Body of pancreas (tissue), 4 donors: ENCODE results near the gene IGFBP7. TPM values are rescaled to one million over a fixed set of nuclear protein-coding genes. Genes with fewer than 3 reads are reported as not detected.

Experiments used
- ATAC-seq: fragments of 150-250 bp; one replicate; pipeline ENCODE4 v1.9.1; 2016
- DNase-seq, 4 donors: peaks; one replicate each; pipeline ENCODE4 v3.0.0-alpha.2; 2019
- H3K27ac ChIP-seq, 4 donors: fragments of 200-600 bp; sonication (generic); 1 replicate in 3 of 4; 2 replicates in 1 of 4; pipeline versions ENCODE4 v1.5.1 to v1.6.1; 2016 to 2019; ENCODE audit warnings: mild to moderate bottlenecking in 1 of 4, mixed read lengths in 1 of 4, moderate library complexity in 1 of 4
- H3K27me3 ChIP-seq, 2 donors: fragments of 200-600 bp; sonication (generic); one replicate each; pipeline ENCODE4 v1.6.0; 2016; ENCODE audit warnings: mild to moderate bottlenecking in 1 of 2
- H3K36me3 ChIP-seq, 2 donors: fragments of 200-600 bp; sonication (generic); replicated peaks in 1 of 2; 2 replicates each; pipeline ENCODE4 v1.5.1; 2016; ENCODE audit warnings: low read depth in 2 of 2; ENCODE audit not compliant: insufficient read depth in 1 of 2
- H3K4me1 ChIP-seq: fragments of 200-600 bp; sonication (generic); one replicate; pipeline ENCODE4 v1.6.0; 2016
- H3K4me3 ChIP-seq, 2 donors: fragments of 200-600 bp; sonication (generic); 1 replicate in 1 of 2; 2 replicates in 1 of 2; pipeline ENCODE4 v1.5.1; 2016 to 2019
- H3K9me3 ChIP-seq, 3 donors: fragments of 200-600 bp; sonication (generic); 1 replicate in 2 of 3; 2 replicates in 1 of 3; pipeline ENCODE4 v1.5.1; 2016
- CTCF ChIP-seq, 7 experiments: fragments of 450-650 bp in 4 of 7; fragments of 200-600 bp in 3 of 7; sonication (generic) in 3 of 7; IDR thresholded peaks; one replicate each; pipeline ENCODE4 v1.5.1; 2016 to 2019; ENCODE audit warnings: antibody characterized with exemption in 7 of 7
- POLR2A ChIP-seq, 3 donors: fragments of 450-650 bp; IDR thresholded peaks; one replicate each; pipeline ENCODE4 v1.6.1; 2016; ENCODE audit warnings: antibody characterized with exemption in 3 of 3, mild to moderate bottlenecking in 2 of 3
- WGBS, 2 donors: methylation state at CpG; one replicate each; pipeline ENCODE4 v1.1.5; 2017; 5-methylcytosine and 5-hydroxymethylcytosine counted together
- intact Hi-C: fragments of 100-400 bp; cut with DNase I; formaldehyde crosslinking; loops from one replicate; pipeline ENCODE4 v1.15.1; 2023
- total RNA-seq, 2 donors: library from RNA; depleted of rRNA; stranded (reverse); fragments of >200 nt; gene quantifications; one replicate each; pipeline ENCODE4 v1.1.0, GENCODE V29; 2016

The IGFBP7 gene
- total RNA-seq, 2 donors from 2014 or later = 758 to 1,249 TPM

GRCh38 chr4:57098941-57099340 lies 11.2 kb downstream of the IGFBP7 start:
- ATAC-seq = no peak
- H3K4me3 ChIP-seq = no peak overlapping the region

GRCh38 chr4:57098415-57098814 lies 11.8 kb downstream of the IGFBP7 start:
- intact Hi-C loops = no loop called here
- DNase-seq = no peak
- no peaks in the 10 kb centered on the region for H3K9me3 ChIP-seq
- H3K4me3 ChIP-seq = no peak overlapping the region
- H3K27me3 ChIP-seq = no peaks in the 10 kb centered on the region
- no peak for ATAC-seq
- no peak for TF ChIP-seq POLR2A (IDR thresholded peaks at IDR 0.05)
- no peak for TF ChIP-seq CTCF (IDR thresholded peaks at IDR 0.05)
- H3K36me3 ChIP-seq = no peaks in the 10 kb centered on the region
- WGBS, 2 donors = 40 to 51% methylated on average over 5 of the region's 5 CpGs
- no peak overlapping the region for H3K27ac ChIP-seq
- H3K4me1 ChIP-seq = peaks cover 33% of the 10 kb centered on the region

More at GRCh38 chr4:57098941-57099340, 11.2 kb downstream of the IGFBP7 start:
- Histone ChIP-seq H3K9me3 (no peaks in the 10 kb centered on the region), H3K4me1 (peaks cover 33% of the 10 kb centered on the region), H3K27me3 (no peaks in the 10 kb centered on the region), H3K36me3 (no peaks in the 10 kb centered on the region), H3K27ac (peak overlapping the region in 1 of 4 donors; percentile 6)
- no peak for DNase-seq
- intact Hi-C loops = no loop called here
- no peak for TF ChIP-seq POLR2A (IDR thresholded peaks at IDR 0.05)
- no peak for TF ChIP-seq CTCF (IDR thresholded peaks at IDR 0.05)

- WGBS, 2 donors = 66 to 77% methylated on average over 2 of the region's 2 CpGs
- ATAC-seq = no peak
- no peaks in the 10 kb centered on the region for H3K36me3 ChIP-seq
- intact Hi-C loops = no loop called here
- TF ChIP-seq CTCF (IDR thresholded peaks at IDR 0.05) (no peak), POLR2A (IDR thresholded peaks at IDR 0.05) (no peak)
- H3K4me1 ChIP-seq = peaks cover 27% of the 10 kb centered on the region
- H3K27me3 ChIP-seq = no peaks in the 10 kb centered on the region
- no peaks in the 10 kb centered on the region for H3K9me3 ChIP-seq
- DNase-seq = no peak
- no peak overlapping the region for H3K27ac ChIP-seq
- H3K4me3 ChIP-seq = no peak overlapping the region
Observed at GRCh38 chr4:57097711-57098110, 12.5 kb downstream of the IGFBP7 start.

- 36 to 43% methylated on average over 5 of the region's 5 CpGs for WGBS, 2 donors
- Histone ChIP-seq H3K4me3 (no peak overlapping the region), H3K27me3 (no peaks in the 10 kb centered on the region), H3K36me3 (no peaks in the 10 kb centered on the region), H3K9me3 (no peaks in the 10 kb centered on the region), H3K4me1 (peaks cover 11% of the 10 kb centered on the region), H3K27ac (no peak overlapping the region)
- TF ChIP-seq CTCF (IDR thresholded peaks at IDR 0.05) (no peak), POLR2A (IDR thresholded peaks at IDR 0.05) (no peak)
- intact Hi-C loops = no loop called here
- no peak for DNase-seq
- no peak for ATAC-seq
Observed at GRCh38 chr4:57095956-57096355, 14.2 kb downstream of the IGFBP7 start.

GRCh38 chr4:57095245-57095644 lies 14.9 kb downstream of the IGFBP7 start:
- Histone ChIP-seq H3K27ac (no peak overlapping the region), H3K4me3 (no peak overlapping the region), H3K4me1 (peaks cover 8% of the 10 kb centered on the region), H3K36me3 (no peaks in the 10 kb centered on the region), H3K9me3 (no peaks in the 10 kb centered on the region), H3K27me3 (no peaks in the 10 kb centered on the region)
- intact Hi-C loops = no loop called here
- WGBS, 2 donors = 57 to 64% methylated on average over 2 of the region's 2 CpGs
- TF ChIP-seq POLR2A (IDR thresholded peaks at IDR 0.05) (no peak), CTCF (IDR thresholded peaks at IDR 0.05) (no peak)
- DNase-seq (no peak), ATAC-seq (no peak)
